Ovary (tissue), 3 donors: ENCODE measurements around the gene KLHL5.

Experiments used
- EP300 ChIP-seq: sonication (generic); formaldehyde crosslinking; IDR thresholded peaks from one replicate; pipeline ENCODE4 v1.6.1; 2017; ENCODE audit warnings: antibody characterized with exemption
- POLR2A ChIP-seq: fragments of 450-650 bp; IDR thresholded peaks from one replicate; pipeline ENCODE4 v1.6.1; 2017; ENCODE audit warnings: antibody characterized with exemption, mild to moderate bottlenecking, moderate library complexity
- TF ChIP-seq, protein P1 (sequence below), 3 donors: fragments of 450-650 bp in 2 of 3; fragments of 200-600 bp in 1 of 3; IDR thresholded peaks; one replicate each; pipeline versions ENCODE4 v1.5.1 to v1.8.0; 2016 to 2022; ENCODE audit warnings: antibody characterized with exemption in 3 of 3, mild to moderate bottlenecking in 1 of 3
- donor health status: DM: no; HTN: no; CAD: no.

DNA sequence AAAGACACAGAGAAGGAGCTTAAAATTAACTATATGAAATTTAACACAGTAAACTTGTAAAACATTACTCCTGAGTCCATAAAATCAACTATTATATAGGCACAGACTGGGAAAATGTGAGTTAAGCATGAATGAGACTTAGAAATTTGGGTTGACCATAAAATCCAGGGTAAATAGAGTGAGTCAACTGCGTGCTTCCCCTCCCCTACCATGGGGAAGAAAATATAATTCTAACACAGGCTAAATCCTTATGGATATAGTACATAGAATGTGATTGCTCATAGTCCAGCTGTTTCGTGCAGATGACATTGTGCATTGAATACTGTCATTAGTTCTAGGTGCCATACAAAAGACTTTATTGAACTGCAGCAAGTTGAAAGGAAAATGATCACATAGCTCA is 42.2 kb downstream of the KLHL5 start:
- TF ChIP-seq POLR2A: no peak
- TF ChIP-seq, protein P1, sequence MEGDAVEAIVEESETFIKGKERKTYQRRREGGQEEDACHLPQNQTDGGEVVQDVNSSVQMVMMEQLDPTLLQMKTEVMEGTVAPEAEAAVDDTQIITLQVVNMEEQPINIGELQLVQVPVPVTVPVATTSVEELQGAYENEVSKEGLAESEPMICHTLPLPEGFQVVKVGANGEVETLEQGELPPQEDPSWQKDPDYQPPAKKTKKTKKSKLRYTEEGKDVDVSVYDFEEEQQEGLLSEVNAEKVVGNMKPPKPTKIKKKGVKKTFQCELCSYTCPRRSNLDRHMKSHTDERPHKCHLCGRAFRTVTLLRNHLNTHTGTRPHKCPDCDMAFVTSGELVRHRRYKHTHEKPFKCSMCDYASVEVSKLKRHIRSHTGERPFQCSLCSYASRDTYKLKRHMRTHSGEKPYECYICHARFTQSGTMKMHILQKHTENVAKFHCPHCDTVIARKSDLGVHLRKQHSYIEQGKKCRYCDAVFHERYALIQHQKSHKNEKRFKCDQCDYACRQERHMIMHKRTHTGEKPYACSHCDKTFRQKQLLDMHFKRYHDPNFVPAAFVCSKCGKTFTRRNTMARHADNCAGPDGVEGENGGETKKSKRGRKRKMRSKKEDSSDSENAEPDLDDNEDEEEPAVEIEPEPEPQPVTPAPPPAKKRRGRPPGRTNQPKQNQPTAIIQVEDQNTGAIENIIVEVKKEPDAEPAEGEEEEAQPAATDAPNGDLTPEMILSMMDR (IDR thresholded peaks at IDR 0.05): no peak
- no peak for TF ChIP-seq EP300
